ENCODE results near the gene NISCH.
A peak's percentile ranks its signal among the peaks of the same experiment; 100 is the strongest.

NISCH gene

DNA sequence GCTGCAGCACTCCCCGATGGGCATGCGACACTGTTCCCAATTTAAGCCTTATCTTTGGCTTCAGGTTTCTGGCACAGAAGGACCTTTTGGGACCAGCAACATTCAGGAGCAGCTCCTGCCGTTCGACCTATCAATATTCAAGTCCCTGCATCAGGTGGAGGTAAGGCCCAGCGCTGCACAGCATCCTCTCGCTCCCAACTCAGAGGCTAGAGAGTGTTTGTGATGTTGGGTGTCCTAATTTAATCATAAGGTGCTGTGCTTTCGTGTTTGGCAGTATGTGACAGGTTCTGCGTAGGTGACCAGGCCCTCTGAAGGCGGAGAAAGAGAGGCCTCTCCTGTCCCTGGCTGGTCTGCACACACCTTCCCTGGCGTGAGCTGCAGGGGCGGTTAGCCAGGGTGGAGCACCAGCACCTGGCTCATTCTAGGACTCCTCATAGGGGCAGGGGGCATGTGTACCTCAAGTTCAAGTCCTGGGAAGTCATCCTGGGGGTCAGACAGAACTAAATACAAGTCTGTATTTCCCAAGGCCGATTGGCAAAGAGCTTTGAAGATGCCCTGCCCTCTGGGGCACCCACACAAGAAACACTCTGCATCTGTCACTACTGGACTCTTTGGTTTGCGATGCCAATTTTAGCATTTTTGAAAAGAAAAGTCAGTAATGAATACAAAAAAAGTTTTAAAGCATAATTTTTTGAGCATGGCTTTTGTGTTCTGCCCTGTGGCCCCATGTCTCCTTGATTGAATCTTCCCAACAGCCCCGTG, 17.0 kb downstream of the NISCH start:
- no peak for DNase-seq

DNA sequence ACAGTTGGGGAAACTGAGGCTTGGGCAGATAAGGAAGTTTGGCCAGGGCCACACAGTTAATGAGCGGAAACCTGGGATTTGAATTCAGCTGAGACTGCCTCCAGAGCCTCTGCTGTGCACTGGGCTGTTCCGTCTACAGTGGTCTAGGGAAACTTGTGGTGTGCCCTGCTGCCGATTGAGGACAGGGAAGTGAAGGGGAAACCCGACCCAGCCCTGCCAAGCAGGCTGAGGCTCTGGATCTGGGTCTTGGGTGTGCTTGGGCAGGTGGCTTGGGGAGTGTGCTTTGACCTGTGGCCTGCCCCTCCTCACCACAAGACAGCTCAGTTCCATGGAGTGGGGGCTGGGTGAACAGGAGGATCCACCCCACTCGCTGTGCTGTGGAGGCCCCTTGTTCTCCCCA, 17.6 kb downstream of the NISCH start:
- DNase-seq = no peak

DNA sequence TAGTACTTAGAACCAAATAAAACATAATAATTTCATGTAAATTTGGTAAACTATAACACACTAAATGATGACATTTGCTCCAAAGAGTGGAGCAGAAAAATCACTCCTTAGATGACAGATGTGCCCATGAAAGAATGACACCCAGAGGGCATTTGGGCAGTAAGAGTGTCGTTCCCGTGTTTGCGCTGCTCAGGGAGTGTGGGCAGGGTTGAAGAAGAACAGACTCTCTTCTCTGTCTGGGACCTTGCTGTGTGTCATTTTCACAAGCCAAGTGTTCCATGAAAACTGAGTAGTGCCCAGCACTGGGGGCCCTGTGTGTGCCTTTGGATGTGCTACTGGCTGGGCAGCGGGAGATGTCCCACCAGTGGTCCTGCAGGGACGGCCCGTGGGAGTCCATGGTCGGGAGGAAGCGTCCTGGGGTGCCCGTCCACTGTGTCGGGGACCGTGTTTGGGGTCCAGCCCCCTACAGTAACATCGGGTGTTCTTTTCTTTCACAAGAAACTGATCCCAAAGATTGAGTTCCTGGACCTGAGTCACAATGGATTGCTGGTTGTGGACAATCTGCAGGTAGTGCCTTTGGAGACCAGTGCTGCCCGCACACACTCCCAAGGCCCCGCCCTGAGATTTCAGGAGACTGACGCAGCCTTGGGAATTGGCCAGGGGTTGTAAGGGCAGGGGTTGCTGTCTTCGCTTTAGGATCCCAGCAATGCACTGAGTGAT, 21.8 kb downstream of the NISCH start:
- DNase-seq = no peak

DNA sequence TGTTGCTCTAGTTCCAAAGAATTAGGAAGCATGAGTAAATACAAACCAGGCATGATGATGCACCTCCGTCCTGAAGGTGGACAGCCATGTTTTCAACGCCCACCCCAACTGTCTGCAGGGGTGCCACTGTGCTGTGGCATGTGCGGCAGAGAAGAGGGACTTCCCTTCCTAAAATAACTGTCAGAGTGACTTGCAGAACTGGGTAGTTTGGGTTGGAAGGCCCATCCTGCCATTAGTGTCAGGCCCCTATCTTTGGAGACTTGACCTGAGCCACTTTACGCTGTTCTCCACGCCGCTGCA, 22.3 kb downstream of the NISCH start:
- DNase-seq = no peak

DNA sequence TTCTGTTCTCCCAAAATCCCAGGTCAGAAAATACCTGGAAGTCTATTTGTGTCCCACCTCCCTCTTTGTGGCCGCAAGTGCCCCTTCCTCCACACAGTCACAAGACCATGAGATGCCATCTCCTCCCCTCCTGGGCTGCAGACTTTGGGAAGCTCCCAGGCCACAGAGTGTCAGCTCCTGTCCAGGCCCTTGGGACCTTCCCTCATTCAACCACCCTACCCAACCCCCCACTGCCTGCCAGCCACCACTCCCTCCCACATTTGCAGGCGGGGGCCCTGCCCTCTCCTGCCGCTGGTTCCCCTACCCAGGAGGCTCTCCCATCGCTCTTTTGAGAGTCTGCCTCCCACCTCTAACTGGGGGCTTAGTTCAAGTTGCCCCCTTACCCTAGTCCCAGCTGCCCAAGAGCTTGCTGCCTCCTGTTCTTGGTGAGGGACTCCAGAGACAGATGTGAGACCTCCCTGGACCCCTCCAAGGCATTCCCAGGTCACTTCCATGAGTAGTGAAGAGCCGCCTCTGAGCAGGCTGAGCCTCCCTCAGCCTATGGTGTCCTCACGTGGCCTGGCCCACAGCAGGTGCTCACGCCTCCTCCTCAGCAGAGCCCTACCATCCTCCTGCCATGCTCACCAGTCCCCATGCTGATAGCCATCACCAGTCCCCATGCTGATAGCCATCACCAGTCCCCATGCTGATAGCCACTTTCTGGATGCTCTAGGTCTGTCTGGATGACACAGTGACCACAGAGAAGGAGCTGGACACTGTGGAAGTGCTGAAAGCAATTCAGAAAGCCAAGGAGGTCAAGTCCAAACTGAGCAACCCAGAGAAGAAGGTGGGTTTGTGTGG, 23.9 kb downstream of the NISCH start:
- peak in 1 of 2 donors; percentile 1 for DNase-seq

DNA sequence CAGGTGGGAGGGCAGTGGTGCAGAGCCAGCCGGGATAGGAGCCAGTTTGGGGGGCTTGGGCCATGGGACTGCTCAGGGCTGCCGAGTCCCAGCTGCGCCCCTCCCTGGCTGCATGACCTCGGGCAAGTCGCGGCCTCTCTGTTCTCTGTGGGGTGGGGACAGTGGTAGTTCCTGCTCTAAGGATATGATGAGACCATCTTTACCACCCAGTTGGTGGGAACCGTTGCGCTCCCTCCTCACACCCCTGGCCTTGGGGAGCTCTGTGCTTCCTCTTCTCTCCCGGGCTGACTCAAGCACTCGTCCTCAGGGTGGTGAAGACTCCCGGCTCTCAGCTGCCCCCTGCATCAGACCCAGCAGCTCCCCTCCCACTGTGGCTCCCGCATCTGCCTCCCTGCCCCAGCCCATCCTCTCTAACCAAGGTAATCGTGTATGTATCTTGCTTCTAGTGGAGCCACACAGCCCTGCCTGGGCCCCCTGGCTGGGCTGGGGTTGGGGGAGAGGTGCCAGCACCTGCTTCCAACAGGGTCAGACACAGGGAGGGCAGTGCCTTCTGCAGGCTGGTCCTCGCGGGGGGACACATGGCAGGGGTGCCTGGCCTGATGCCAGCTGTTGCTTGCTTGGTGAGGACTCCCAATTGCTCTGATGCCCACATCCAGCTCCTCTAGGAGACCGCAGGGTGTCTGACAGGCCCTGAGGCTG, 24.6 kb downstream of the NISCH start:
- DNase-seq = no peak

DNA sequence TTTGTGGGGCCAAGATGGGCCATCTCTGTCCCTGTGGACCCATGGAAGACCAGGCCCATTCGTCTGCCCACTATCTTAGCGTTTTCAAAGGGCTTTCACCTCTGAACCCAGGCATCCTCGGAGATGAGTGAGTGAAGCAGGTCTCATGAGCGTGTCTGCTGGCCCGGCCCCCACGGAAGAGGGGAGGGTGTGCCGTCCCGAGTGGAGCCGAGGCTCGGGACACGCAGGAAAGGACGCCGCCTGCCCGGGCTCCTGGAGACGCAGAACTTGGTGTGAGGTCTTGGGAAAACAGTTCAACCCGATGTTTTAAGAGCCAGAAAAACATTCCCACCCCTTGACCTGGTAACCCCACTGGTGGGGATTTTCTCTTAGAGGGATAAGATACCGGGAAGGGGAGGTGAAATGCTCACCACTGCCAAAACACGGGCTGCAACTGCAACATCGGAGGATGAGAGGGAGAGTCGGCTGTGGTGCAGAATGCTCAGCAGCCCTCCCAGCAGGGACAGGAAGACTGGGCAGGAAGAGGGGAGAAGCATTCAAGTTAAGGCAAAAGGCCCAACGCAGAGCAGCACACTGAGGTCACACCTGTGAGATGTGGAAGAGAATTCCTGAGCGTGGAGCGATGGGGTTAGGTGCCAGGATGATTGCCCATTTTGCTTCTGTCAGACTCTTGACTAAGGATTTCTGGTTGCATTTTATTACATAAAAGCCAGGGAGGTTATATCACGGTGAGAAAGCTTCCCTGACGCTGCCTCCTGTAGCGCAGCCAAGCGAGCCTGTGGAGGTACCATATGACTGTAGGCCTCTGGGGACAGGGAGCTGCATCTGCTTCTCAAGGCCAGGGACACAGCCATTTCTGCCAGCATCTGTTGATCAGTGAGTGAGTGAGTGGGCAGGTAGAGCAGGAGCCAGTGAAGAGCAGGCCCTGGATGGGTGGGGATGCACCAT, 25.6 kb downstream of the NISCH start:
- DNase-seq = no peak

DNA sequence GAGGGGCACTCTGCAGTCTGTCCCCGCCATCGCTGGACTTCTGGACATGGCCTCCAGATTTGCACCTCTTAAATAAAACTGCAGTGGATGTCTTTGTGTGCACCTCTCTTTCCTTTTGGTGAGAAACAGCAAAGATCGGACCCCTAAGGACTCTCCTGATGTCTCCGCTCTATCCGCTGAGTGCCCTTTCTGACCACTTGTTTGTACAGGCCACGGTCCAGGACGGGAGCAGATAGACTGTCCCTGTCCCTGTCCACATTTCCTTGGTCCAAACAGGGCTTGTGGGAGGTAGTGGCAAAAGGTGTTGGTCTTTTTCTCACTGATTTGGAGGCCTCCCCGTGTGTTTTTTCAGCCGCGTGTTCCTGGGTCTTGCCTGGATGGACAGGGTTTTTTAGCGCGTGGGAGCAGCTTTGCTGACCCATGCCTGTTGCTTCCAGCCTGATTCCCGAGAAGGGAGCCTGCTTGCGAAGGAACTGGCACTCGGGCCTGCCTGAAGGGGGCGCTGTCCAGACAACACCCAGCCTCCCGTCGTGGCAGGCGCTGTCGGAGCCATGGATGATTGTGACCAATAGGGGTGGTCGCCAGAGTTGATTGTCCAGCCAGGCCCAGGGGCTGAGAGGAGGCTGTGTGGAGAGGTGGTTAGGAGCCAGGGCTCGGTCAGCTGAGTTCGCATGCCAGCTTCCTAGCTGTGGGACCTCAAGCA, 26.6 kb downstream of the NISCH start:
- DNase-seq = no peak

DNA sequence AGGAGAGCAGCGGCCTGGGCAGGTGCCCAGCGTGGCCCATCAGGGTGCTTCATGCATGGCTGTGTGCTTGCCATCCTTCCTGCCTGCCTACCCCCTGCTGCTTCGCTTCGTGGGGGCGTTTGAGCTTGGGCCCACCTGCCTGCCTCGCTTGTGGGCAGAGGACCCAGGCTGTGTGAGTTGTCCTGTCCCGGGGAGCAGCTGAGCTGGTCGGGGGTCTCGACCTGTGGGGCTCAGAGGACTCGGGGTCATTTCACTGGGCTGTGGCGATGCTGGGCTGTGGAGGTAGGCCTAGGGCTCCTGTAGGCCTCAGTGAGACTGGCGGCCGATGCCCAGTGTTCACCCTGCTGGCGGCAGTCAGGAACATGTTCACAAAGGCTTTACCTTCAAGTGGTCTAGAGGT, 27.7 kb downstream of the NISCH start:
- DNase-seq = no peak

DNA sequence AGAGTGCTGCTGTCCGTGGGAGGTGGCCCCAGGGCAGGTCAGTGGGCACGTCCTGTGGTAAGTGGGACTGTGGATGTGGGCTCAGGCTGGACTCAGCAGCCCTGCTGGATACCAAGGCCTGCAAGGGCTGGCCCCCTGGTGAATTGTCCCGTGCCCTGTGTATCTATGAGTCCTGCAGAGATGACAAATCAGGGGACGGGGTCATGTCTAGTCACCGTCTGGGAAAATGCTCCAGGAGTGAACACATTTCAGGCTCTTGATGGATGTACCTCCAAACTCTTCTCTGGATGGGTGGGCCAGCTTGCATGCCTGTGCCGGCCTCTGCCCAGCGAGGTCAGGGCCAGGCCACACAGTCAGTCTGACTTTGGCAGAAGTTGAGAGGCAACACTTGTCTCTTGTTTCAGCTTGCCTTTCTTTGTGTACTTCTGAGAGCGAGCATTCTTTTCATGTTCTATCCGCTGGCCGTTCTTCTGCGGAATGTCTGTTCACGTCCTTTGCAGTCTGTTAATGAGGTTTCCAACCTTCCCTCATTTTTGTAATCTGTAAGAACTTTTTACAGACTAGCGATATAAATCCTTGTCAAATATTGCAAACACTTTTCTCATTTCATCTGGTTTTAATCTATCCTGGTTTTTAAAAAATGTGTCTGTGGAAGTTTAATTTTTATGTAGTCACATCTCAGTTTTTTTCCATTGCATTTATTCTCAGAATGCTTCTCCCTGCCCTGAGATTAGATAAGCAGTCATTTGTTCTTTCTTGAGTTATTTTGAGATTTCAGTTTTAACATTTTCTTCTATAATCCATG, 28.4 kb downstream of the NISCH start:
- DNase-seq = no peak

DNA sequence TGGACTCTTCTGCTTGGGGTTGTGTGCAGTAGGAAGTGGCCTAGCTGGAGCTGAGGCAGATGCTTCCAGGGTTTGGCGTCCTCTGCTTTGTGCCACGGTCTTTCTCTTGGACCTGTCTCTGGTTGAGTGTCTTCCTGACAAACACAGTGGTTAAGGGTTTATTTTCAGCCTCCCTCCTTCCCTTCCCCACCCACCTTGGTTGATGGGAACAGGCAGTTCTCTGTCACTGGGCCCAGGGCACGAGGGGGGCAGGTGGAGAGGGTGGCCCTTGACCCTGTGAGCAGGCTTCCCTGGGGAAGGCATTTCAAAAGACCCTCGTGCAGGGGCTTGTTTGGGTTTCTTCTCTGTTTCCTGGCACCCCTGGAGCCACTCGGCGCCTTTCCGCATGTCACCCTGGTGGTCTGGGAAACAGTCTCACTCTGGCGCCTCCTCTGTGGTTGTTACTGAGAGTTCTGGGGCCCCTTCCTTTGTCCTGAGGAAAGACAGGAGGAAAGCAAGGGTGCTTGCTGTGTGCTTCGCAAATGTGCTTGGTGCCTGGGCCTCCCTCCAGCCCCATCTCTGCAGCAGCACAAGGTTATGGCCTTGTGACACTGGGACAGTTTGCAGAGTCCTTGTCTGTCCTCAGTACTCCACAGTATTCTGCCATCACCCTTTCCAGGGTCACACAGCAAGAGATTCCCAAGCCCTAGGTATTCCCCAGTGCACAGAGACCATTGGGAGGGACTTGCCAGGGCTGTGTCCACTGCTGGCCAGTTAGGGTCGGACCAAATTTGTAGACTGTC, 29.5 kb downstream of the NISCH start:
- DNase-seq = no peak

DNA sequence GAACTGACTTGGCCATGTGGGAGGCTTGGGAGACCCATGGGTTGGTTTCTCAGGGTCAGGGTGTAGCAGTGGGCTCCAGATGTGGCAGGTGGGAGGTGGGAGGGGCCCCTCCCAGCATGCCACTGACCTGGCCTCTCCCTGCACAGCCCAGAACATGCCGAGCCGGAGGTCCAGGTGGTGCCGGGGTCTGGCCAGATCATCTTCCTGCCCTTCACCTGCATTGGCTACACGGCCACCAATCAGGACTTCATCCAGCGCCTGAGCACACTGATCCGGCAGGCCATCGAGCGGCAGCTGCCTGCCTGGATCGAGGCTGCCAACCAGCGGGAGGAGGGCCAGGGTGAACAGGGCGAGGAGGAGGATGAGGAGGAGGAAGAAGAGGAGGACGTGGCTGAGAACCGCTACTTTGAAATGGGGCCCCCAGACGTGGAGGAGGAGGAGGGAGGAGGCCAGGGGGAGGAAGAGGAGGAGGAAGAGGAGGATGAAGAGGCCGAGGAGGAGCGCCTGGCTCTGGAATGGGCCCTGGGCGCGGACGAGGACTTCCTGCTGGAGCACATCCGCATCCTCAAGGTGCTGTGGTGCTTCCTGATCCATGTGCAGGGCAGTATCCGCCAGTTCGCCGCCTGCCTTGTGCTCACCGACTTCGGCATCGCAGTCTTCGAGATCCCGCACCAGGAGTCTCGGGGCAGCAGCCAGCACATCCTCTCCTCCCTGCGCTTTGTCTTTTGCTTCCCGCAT, 31.8 kb downstream of the NISCH start:
- no peak for DNase-seq

DNA sequence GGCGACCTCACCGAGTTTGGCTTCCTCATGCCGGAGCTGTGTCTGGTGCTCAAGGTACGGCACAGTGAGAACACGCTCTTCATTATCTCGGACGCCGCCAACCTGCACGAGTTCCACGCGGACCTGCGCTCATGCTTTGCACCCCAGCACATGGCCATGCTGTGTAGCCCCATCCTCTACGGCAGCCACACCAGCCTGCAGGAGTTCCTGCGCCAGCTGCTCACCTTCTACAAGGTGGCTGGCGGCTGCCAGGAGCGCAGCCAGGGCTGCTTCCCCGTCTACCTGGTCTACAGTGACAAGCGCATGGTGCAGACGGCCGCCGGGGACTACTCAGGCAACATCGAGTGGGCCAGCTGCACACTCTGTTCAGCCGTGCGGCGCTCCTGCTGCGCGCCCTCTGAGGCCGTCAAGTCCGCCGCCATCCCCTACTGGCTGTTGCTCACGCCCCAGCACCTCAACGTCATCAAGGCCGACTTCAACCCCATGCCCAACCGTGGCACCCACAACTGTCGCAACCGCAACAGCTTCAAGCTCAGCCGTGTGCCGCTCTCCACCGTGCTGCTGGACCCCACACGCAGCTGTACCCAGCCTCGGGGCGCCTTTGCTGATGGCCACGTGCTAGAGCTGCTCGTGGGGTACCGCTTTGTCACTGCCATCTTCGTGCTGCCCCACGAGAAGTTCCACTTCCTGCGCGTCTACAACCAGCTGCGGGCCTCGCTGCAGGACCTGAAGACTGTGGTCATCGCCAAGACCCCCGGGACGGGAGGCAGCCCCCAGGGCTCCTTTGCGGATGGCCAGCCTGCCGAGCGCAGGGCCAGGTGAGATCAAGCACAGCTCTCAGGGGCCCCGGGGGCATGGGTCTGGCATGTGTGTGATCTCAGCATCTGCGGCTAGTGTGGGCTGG, 32.6 kb downstream of the NISCH start:
- no peak for DNase-seq

DNA sequence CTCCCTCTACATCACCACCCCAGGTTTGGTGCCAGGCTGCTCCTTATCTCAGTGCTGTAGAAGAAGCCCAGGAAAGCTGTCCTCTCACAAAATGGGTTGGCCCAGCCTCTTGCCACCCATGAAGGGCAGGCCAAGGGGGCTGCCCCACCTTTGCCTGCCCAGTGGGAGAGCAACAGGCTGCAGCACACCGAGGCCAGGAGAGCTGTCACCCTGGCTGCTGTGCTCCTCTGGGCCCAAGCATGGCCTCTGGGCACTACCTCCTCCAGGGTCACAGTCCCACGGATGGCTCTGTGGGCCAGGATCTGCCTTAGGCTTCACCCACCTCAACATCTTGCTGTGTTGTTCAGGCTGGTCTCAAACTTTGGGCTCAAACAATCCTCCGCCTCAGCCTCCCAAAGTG, 33.3 kb downstream of the NISCH start:
- no peak for DNase-seq

DNA sequence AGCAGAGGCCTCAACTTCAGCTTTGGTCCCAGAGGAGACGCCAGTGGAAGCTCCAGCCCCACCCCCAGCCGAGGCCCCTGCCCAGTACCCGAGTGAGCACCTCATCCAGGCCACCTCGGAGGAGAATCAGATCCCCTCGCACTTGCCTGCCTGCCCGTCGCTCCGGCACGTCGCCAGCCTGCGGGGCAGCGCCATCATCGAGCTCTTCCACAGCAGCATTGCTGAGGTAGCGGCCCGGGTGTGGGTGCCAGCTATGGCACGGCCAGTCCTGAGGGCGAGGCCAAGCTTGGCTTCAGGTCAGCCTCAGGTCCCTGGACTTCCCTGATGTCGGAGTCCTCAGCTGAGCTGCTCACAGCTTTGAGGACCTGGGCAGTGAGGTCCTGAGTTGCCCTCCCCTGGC, 34.0 kb downstream of the NISCH start:
- DNase-seq = no peak

DNA sequence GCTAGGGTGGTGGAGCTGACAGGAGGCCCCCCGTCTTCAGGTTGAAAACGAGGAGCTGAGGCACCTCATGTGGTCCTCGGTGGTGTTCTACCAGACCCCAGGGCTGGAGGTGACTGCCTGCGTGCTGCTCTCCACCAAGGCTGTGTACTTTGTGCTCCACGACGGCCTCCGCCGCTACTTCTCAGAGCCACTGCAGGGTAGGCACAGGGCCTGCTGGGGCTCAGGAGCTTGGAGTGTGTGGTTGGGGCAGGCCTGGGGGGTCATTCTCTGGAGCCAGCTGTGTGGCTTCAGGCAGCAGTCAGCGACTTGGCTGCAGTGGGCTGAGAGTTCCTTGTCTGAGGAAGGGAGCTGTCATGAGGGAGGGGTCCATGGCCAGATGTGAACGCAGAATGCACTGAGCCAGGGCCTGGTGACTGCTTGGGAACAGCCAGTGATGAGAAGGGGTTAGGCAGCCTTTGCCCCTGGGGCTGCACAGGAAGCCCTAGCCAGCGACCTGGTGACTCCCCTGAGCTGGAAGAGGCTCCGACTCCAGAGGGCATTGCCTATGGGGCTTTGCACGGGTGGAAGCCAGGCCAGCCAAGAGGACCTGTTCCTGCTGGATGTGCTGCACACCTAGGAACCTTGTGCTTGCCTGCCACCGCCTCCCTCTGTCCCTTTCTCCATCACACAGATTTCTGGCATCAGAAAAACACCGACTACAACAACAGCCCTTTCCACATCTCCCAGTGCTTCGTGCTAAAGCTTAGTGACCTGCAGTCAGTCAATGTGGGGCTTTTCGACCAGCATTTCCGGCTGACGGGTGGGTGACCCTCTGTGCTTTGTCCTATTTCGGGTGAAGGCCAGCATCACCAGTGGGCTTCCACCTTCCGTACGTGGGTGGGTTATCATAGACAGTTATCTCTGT, 34.9 kb downstream of the NISCH start:
- no peak for DNase-seq

All from bone marrow (tissue), 2 donors.